SH-SY5Y (cell line): ENCODE results near the gene PCDHGA1.
A peak's percentile ranks its signal among the peaks of the same experiment; 100 is the strongest.

Source experiments
- GATA2 ChIP-seq: IDR thresholded peaks from 2 replicates; pipeline ENCODE4 v1.6.1; 2011; ENCODE audit warnings: mild to moderate bottlenecking, low read depth, low read length
- GATA3 ChIP-seq: IDR thresholded peaks from 2 replicates; pipeline ENCODE4 v1.6.1; 2011; ENCODE audit warnings: low read depth, mild to moderate bottlenecking, low read length, moderate library complexity

Gene PCDHGA1

GRCh38 chr5:141525653-141526052, 195.3 kb downstream of the PCDHGA1 start:
- TF ChIP-seq GATA2 (no peak), GATA3 (no peak)

DNA sequence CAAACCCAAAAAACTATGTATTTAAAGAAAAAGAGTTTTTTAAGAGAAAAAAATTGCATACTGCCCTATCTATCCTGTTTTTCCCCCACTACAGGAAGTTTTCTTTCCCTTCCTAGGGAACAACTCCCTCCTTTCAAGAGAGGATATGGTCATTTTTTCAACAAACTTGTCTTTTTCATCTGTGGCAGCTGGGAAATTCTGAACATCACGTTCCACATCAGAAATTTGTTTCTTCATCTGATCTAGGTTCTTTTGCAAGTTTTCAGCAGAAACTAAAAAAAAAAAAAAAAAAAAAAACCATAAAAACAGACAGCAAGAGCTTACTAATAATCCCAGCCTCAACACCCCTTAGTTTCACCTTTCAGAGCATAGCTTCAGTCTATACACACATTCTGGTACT, 197.1 kb downstream of the PCDHGA1 start:
- no peak for TF ChIP-seq GATA2
- no peak for TF ChIP-seq GATA3

GRCh38 chr5:141528291-141528984, 198.1 kb downstream of the PCDHGA1 start:
- TF ChIP-seq GATA3 (no peak), GATA2 (no peak)

- TF ChIP-seq GATA3, result no peak
- TF ChIP-seq GATA2, result no peak
These were observed 198.7 kb downstream of the PCDHGA1 start for GRCh38 chr5:141529002-141529401.

DNA sequence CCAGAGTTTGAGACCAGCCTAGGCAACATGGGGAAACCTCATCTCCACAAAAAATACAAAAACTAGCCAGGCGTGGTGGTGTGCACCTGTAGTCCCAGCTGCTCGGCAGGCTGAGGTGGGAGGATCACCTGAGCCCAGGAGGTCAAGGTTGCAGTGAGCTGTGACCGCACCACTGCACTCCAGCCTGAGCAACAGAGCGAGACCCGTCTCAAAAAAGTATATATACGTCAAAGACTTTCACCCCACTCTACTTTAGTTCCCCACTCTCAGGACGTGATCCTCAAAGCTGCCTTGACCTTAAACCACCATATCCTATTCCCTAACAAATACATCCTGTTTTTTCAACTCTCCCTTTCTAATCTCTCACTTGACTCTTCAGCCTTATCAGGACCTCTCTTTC, 199.6 kb downstream of the PCDHGA1 start:
- TF ChIP-seq GATA2 (no peak), GATA3 (no peak)

GRCh38 chr5:141532726-141533125, 202.4 kb downstream of the PCDHGA1 start:
- no peak for TF ChIP-seq GATA3
- TF ChIP-seq GATA2, result no peak

GRCh38 chr5:141533897-141534296, 203.6 kb downstream of the PCDHGA1 start:
- TF ChIP-seq GATA2, result no peak
- TF ChIP-seq GATA3, result no peak

DNA sequence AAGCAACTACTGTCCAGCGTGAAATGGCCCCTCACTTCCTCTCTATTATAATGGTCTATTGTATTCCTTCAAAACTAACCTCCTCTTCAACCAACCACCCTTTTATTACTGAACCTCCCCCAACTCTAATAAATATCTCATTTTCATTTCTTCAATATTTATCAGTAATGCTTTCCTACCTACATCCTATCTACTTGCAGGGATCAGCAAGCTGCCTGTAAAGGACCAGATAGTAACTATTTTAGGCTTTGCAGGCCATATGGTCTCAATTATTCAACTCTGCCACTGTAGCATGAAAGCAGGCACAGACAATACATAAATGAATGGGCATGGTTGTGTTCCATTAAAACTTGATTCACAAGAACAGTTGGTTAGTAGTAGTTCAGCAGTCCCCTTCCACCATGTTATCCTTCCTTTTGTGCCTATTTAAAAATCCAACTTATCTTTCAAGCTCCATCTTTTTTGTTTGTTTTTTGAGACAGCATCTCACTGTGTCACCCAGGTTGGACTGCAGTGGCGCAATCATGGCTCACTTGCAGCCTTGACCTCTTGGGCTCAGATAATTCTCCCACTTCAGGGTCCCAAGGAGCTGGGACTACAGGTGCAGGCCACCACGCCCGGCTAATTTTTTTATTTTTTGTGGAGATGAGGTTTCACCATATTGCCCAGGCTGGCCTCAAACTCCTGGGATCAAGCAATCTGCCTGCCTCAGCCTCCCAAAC, 204.3 kb downstream of the PCDHGA1 start:
- TF ChIP-seq GATA2 (peak; percentile 44; the same call in 1 of the 2 replicates), GATA3 (peak; percentile 57; the same call in 1 of the 2 replicates)

GRCh38 chr5:141543053-141543452, 212.7 kb downstream of the PCDHGA1 start:
- TF ChIP-seq GATA3 (no peak), GATA2 (no peak)

DNA sequence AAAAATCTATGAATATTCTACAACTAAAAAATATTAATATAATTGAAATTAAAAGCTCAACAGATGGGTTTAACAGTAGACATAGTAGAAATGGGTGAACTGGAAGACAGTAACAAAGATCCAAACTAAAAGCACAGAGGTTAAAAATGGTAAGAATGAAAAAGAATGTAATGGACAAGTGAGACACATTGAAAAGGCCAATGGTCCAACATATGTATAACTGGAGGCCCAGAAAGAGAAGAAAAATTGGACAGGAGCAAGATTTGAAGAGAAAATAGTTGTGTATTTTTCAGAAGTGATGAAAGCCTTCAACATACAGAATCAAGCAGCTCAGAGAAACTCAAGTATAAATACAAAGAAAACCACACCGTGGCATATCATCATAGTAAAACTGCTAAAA, 217.2 kb downstream of the PCDHGA1 start:
- no peak for TF ChIP-seq GATA3
- TF ChIP-seq GATA2, result no peak

- no peak for TF ChIP-seq GATA2
These were observed 217.6 kb downstream of the PCDHGA1 start for GRCh38 chr5:141547921-141548320.

- TF ChIP-seq GATA2 (peak; percentile 18; the same call in 1 of the 2 replicates), GATA3 (no peak)
These were observed 227.4 kb downstream of the PCDHGA1 start for GRCh38 chr5:141557681-141558136.

- no peak for TF ChIP-seq GATA3
These were observed 227.8 kb downstream of the PCDHGA1 start for GRCh38 chr5:141558150-141558549.

DNA sequence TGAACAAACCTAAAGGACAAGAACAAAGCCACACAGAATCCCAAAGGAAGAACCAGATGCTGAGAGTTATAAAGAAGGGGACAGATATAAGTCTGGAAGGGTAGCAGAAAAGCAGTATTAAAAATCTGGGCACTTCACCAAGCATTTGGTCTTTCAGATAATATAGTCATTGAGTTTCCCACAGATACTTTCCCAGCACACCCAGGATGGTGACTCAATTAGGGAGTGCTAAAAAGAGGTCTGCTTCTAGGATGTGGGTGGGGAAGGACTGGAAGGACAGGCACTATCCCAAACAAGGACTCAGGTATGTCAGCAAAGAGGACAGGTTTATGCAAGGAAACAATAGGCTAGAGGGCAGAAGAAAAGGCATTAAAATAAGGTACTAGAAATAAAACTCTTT, 229.1 kb downstream of the PCDHGA1 start:
- TF ChIP-seq GATA2, result no peak
- TF ChIP-seq GATA3, result no peak

- TF ChIP-seq GATA2 (no peak), GATA3 (peak; percentile 32; the same call in 1 of the 2 replicates)
These were observed 229.8 kb downstream of the PCDHGA1 start for GRCh38 chr5:141560151-141560550.
